Psoas muscle (tissue), 8 donors: ENCODE data around the gene PELI2. TPM values are rescaled to one million over a fixed set of nuclear protein-coding genes. Genes with fewer than 3 reads are reported as not detected.

Experiments used
- ATAC-seq, 4 donors: fragments of 200-7000 bp; cut with Tn5 transposase; one replicate each; pipeline ENCODE4 v1.9.1; 2020; ENCODE audit warnings: moderate library complexity in 3 of 4, mild to moderate bottlenecking in 2 of 4
- DNase-seq, 2 donors: peaks; one replicate each; pipeline ENCODE4 v3.0.0-alpha.2; 2020
- H3K27ac ChIP-seq: fragments of 200-600 bp; one replicate; pipeline ENCODE4 v1.8.0; 2022
- H3K27me3 ChIP-seq, 3 donors: fragments of 200-600 bp in 1 of 3; one replicate each; pipeline versions ENCODE4 v1.6.1 to v1.8.0; 2013 to 2022; ENCODE audit warnings: low read length in 2 of 3, mild to moderate bottlenecking in 2 of 3, moderate library complexity in 1 of 3; ENCODE audit not compliant: insufficient read depth in 3 of 3
- H3K36me3 ChIP-seq, 2 donors: fragments of 200-600 bp in 1 of 2; one replicate each; pipeline versions ENCODE4 v1.6.1 to v1.8.0; 2013 to 2022; ENCODE audit warnings: low read depth in 1 of 2, mild to moderate bottlenecking in 1 of 2, moderate library complexity in 1 of 2; ENCODE audit not compliant: insufficient read depth in 1 of 2
- H3K4me1 ChIP-seq: fragments of 200-600 bp; one replicate; pipeline ENCODE4 v1.8.0; 2022
- H3K4me3 ChIP-seq: fragments of 200-600 bp; one replicate; pipeline ENCODE4 v1.8.0; 2022; ENCODE audit warnings: mild to moderate bottlenecking
- H3K9me3 ChIP-seq: fragments of 200-600 bp; one replicate; pipeline ENCODE4 v1.8.0; 2022
- WGBS, 3 donors: extraction: QIAGEN DNeasy Blood & Tissue Kit; methylation state at CpG; one replicate each; pipeline versions ENCODE4 v1.1.6 to v1.1.7; 2013; 5-methylcytosine and 5-hydroxymethylcytosine counted together
- intact Hi-C, 2 donors: fragments of 100-400 bp; cut with DNase I; formaldehyde crosslinking; loops; one replicate each; pipeline versions ENCODE4 v1.11.0 to v1.14.2; 2022
- polyA plus RNA-seq, 3 donors: library from polyadenylated mRNA; stranded (reverse); fragments of 200-250 nt; gene quantifications; one replicate each; pipeline ENCODE4 v1.2.3, GENCODE V29; 2013
- total RNA-seq, 4 donors: library from RNA; stranded (reverse); fragmentation: NEBNext Ultra II Directional in 2 of 4; extraction: Animal tissue kit (Norgen Biotek cat#: 25700) in 2 of 4; gene quantifications; one replicate each; pipeline versions ENCODE4 v1.2.1 to v1.2.4, GENCODE V29; 2021 to 2023
- TF ChIP-seq, protein P1 (sequence below): fragments of 200-600 bp; IDR thresholded peaks from one replicate; pipeline ENCODE4 v1.8.0; 2022; ENCODE audit warnings: antibody characterized with exemption
- donor health status: healthy with polysubstance abuse.
- donor health status: DM: no; HTN: no; CAD: no; lungs with moderate emphysema.
- donor health status: Bipolar disorder and iron deficiency.
- donor health status: healthy.
- donor health status: DM: yes; HTN: yes; CAD: no.
- donor health status: DM: no; HTN: no; CAD: no.
- donor health status: DM: no; HTN: no; CAD: no.
- donor health status: DM: yes; HTN: yes; CAD: no.

Gene PELI2
- total and polyA plus RNA-seq, 7 donors, result 0.44 to 2.9 (median 1.9) TPM

GRCh38 chr14:56247495-56248200 lies 129.4 kb downstream of the PELI2 start:
- intact Hi-C loops, result no loop called here
- Histone ChIP-seq H3K36me3 (no peaks in the 10 kb centered on the region), H3K4me3 (no peak overlapping the region), H3K27ac (no peak overlapping the region), H3K4me1 (no peaks in the 10 kb centered on the region), H3K27me3 (no peaks in the 10 kb centered on the region), H3K9me3 (no peaks in the 10 kb centered on the region)
- TF ChIP-seq, protein P1, sequence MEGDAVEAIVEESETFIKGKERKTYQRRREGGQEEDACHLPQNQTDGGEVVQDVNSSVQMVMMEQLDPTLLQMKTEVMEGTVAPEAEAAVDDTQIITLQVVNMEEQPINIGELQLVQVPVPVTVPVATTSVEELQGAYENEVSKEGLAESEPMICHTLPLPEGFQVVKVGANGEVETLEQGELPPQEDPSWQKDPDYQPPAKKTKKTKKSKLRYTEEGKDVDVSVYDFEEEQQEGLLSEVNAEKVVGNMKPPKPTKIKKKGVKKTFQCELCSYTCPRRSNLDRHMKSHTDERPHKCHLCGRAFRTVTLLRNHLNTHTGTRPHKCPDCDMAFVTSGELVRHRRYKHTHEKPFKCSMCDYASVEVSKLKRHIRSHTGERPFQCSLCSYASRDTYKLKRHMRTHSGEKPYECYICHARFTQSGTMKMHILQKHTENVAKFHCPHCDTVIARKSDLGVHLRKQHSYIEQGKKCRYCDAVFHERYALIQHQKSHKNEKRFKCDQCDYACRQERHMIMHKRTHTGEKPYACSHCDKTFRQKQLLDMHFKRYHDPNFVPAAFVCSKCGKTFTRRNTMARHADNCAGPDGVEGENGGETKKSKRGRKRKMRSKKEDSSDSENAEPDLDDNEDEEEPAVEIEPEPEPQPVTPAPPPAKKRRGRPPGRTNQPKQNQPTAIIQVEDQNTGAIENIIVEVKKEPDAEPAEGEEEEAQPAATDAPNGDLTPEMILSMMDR, result peak; percentile 10
- ATAC-seq, result no peak
- 64 to 66% (median 65%) methylated on average over 5 of the region's 5 CpGs for WGBS, 3 donors
- DNase-seq, result no peak

- TF ChIP-seq, protein P1, result no peak
- 51 to 68% (median 62%) methylated on average over 5 of the region's 5 CpGs for whole genome bisulfite sequencing, 3 donors
- Histone ChIP-seq H3K4me1 (no peaks in the 10 kb centered on the region), H3K27me3 (no peaks in the 10 kb centered on the region), H3K36me3 (no peaks in the 10 kb centered on the region), H3K9me3 (no peaks in the 10 kb centered on the region), H3K27ac (no peak overlapping the region), H3K4me3 (no peak overlapping the region)
- ATAC-seq (no peak), DNase-seq (no peak)
- intact Hi-C loops, result no loop called here
Measured at GRCh38 chr14:56248442-56248841, 130.2 kb downstream of the PELI2 start.

GRCh38 chr14:56261046-56261445 lies 142.8 kb downstream of the PELI2 start:
- no peaks in the 10 kb centered on the region for H3K27me3 ChIP-seq
- ATAC-seq, result no peak
- intact Hi-C loops, result no loop called here
- H3K9me3 ChIP-seq, result peaks cover 12% of the 10 kb centered on the region
- TF ChIP-seq, protein P1, result no peak
- DNase-seq, result no peak
- no peaks in the 10 kb centered on the region for H3K36me3 ChIP-seq
- H3K4me3 ChIP-seq, result no peak overlapping the region
- 78 to 82% (median 81%) methylated on average over 4 of the region's 4 CpGs for WGBS, 3 donors
- H3K4me1 ChIP-seq, result no peaks in the 10 kb centered on the region
- H3K27ac ChIP-seq, result no peak overlapping the region

GRCh38 chr14:56262530-56262929 lies 144.3 kb downstream of the PELI2 start:
- Histone ChIP-seq H3K4me1 (no peaks in the 10 kb centered on the region), H3K27me3 (no peaks in the 10 kb centered on the region), H3K4me3 (no peak overlapping the region), H3K36me3 (no peaks in the 10 kb centered on the region), H3K9me3 (peaks cover 12% of the 10 kb centered on the region), H3K27ac (no peak overlapping the region)
- ATAC-seq (no peak), DNase-seq (no peak)
- intact Hi-C loops, result no loop called here
- TF ChIP-seq, protein P1, result no peak
- 71 to 73% (median 72%) methylated on average over 3 of the region's 3 CpGs for WGBS, 3 donors

DNA sequence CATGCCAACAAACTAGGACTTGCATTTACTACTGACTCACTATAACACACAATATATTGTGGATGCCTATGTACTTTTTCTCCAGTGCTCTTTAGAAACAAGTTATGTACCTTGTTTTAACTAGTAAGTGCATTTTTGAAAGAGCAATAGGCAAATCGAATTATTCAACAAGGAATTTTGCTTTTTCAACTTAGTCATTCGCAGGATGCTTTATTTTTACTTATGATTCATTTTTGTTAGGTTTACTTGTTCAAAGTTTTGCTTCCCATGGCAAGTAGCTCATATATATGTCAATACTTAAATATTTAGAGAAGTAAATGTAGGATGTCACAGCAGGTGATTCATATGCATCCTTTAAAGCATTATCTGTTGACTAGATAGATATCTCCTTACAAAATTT lies 149.8 kb downstream of the PELI2 start:
- DNase-seq (no peak), ATAC-seq (no peak)
- Histone ChIP-seq H3K27me3 (no peaks in the 10 kb centered on the region), H3K36me3 (no peaks in the 10 kb centered on the region), H3K4me1 (no peaks in the 10 kb centered on the region), H3K9me3 (no peaks in the 10 kb centered on the region), H3K27ac (no peak overlapping the region), H3K4me3 (no peak overlapping the region)
- 92 to 96% (median 93%) methylated on average over 2 of the region's 2 CpGs for WGBS, 3 donors
- intact Hi-C loops, result no loop called here
- TF ChIP-seq, protein P1, result no peak
